Measurements from ENCODE around the gene IBSP.

GRCh38 chr4:87762311-87762710 lies 37.0 kb upstream of the IBSP start:
- TF ChIP-seq MAX (IDR thresholded peaks at IDR 0.05) (no peak), REST (IDR thresholded peaks at IDR 0.05) (no peak), CTCF (IDR thresholded peaks at IDR 0.05; ENCODE audit: low read depth, low read length, missing input control) (no peak), FOXA1 (IDR thresholded peaks at IDR 0.05) (no peak), EGR1 (IDR thresholded peaks at IDR 0.05; ENCODE audit: low read depth in 2 of 2) (no peak), ZBTB33 (IDR thresholded peaks at IDR 0.05) (no peak), TAF1 (conservative IDR thresholded peaks at IDR 0.05) (no peak), YY1 (IDR thresholded peaks at IDR 0.05) (no peak)
